KMS-11 (cell line): ENCODE data around the gene CCT3.
A peak's percentile ranks its signal among the peaks of the same experiment; 100 is the strongest.

ENCODE experiments used
- H2AFZ ChIP-seq: fragments of 200-600 bp; sonication (generic); 2 replicates; pipeline ENCODE4 v1.6.1; 2016; ENCODE audit warnings: antibody characterized with exemption, mixed run types, low read depth
- H3K27ac ChIP-seq: fragments of 200-600 bp; sonication (generic); 2 replicates; pipeline ENCODE4 v1.6.1; 2016; ENCODE audit warnings: mild to moderate bottlenecking, mixed run types
- H3K27me3 ChIP-seq: fragments of 200-600 bp; sonication (generic); 2 replicates; pipeline ENCODE4 v1.6.1; 2017; ENCODE audit warnings: mild to moderate bottlenecking, low read depth, mixed run types, moderate library complexity; ENCODE audit not compliant: insufficient read depth
- H3K36me3 ChIP-seq: fragments of 200-600 bp; sonication (generic); 2 replicates; pipeline ENCODE4 v1.6.1; 2017; ENCODE audit warnings: mild to moderate bottlenecking, mixed run types; ENCODE audit not compliant: insufficient read depth
- H3K4me1 ChIP-seq: fragments of 200-600 bp; sonication (generic); 2 replicates; pipeline ENCODE4 v1.6.1; 2016; ENCODE audit warnings: mild to moderate bottlenecking, low read depth, mixed run types; ENCODE audit not compliant: poor library complexity, severe bottlenecking
- H3K4me2 ChIP-seq: fragments of 200-600 bp; sonication (generic); 2 replicates; pipeline ENCODE4 v1.7.0; 2016; ENCODE audit warnings: mild to moderate bottlenecking, mixed run types
- H3K4me3 ChIP-seq: fragments of 200-600 bp; sonication (generic); IDR thresholded peaks from 2 replicates; pipeline ENCODE4 v1.6.1; 2017; ENCODE audit warnings: low read depth, low read length, mixed read lengths; ENCODE audit not compliant: insufficient read depth
- H3K79me2 ChIP-seq: fragments of 200-600 bp; sonication (generic); 2 replicates; pipeline ENCODE4 v1.6.1; 2016; ENCODE audit warnings: low read depth, mixed run types; ENCODE audit not compliant: insufficient read depth
- H3K9ac ChIP-seq: fragments of 200-600 bp; sonication (generic); 2 replicates; pipeline ENCODE4 v1.6.1; 2016; ENCODE audit warnings: mild to moderate bottlenecking, mixed run types
- H4K20me1 ChIP-seq: fragments of 200-600 bp; sonication (generic); 2 replicates; pipeline ENCODE4 v1.6.1; 2016; ENCODE audit warnings: mild to moderate bottlenecking, mixed run types; ENCODE audit not compliant: insufficient read depth
- CTCF ChIP-seq: fragments of 200-600 bp; sonication (generic); conservative IDR thresholded peaks from 2 replicates; pipeline ENCODE4 v1.6.1; 2017; ENCODE audit warnings: low read depth, mild to moderate bottlenecking, antibody characterized with exemption, low read length, moderate library complexity, mixed read lengths

Gene CCT3

DNA sequence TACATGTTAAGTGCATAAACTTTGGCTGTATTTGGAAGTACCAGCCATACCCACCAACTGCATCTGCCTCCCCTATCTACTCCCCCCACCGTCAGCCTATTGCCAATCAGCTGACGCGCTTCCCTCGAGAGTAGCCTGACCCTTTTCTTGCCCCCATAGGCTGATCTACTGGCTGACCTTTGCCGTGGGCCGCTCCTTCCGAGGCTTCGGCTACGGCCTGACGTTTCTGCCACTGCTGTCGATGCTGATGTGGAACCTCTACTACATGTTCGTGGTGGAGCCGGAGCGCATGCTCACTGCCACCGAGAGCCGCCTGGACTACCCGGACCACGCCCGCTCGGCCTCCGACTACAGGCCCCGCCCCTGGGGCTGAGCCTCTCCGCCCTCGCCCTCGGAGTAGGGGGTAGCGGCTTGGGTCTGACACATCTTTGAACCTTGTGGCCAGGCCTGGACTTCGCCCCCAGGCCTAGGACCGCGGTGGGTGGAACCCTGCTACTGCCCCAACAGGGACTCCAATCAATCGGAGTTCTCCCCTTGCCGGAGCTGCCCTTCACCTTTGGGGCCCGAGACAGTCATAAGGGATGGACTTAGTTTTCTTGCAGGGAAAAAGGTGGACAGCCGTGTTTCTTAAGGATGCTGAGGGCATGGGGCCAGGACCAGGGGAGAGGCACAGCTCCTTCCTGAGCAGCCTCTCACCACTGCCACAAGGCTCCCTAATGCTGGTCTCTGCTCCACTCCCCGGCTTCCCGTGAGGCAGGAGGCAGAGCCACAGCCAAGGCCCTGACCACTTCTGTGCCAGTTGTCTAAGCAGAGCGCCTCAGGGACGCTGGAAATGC, 46.6 kb downstream of the CCT3 start:
- Histone ChIP-seq H2AFZ (peak overlapping the region; percentile 64), H3K27ac (no peak overlapping the region), H3K9ac (peak overlapping the region; percentile 11; the same call in 1 of the 2 replicates)

GRCh38 chr1:156289857-156290256, 48.2 kb downstream of the CCT3 start:
- Histone ChIP-seq H3K27ac (no peak overlapping the region), H4K20me1 (no peaks in the 10 kb centered on the region), H3K79me2 (no peaks in the 10 kb centered on the region), H2AFZ (no peak overlapping the region), H3K4me2 (no peak overlapping the region), H3K4me3 (no peak overlapping the region), H3K27me3 (no peaks in the 10 kb centered on the region), H3K4me1 (peaks cover 15% of the 10 kb centered on the region), H3K36me3 (no peaks in the 10 kb centered on the region), H3K9ac (no peak overlapping the region)
- no peak for TF ChIP-seq CTCF

More for the DNA sequence above, 46.6 kb downstream of the CCT3 start:
- Histone ChIP-seq H3K79me2 (no peaks in the 10 kb centered on the region), H3K4me3 (peak overlapping the region; percentile 94), H4K20me1 (no peaks in the 10 kb centered on the region), H3K36me3 (no peaks in the 10 kb centered on the region), H3K27me3 (no peaks in the 10 kb centered on the region), H3K4me1 (peaks cover 15% of the 10 kb centered on the region), H3K4me2 (peak overlapping the region; percentile 48)
- no peak for TF ChIP-seq CTCF

- Histone ChIP-seq H4K20me1 (no peaks in the 10 kb centered on the region), H3K4me2 (no peak overlapping the region), H3K27ac (no peak overlapping the region), H2AFZ (no peak overlapping the region), H3K79me2 (peaks cover 31% of the 10 kb centered on the region), H3K27me3 (no peaks in the 10 kb centered on the region), H3K9ac (no peak overlapping the region), H3K4me3 (no peak overlapping the region), H3K4me1 (peaks cover 27% of the 10 kb centered on the region), H3K36me3 (no peaks in the 10 kb centered on the region)
- TF ChIP-seq CTCF: no peak
Observed at GRCh38 chr1:156286061-156286460, 52.0 kb downstream of the CCT3 start.

DNA sequence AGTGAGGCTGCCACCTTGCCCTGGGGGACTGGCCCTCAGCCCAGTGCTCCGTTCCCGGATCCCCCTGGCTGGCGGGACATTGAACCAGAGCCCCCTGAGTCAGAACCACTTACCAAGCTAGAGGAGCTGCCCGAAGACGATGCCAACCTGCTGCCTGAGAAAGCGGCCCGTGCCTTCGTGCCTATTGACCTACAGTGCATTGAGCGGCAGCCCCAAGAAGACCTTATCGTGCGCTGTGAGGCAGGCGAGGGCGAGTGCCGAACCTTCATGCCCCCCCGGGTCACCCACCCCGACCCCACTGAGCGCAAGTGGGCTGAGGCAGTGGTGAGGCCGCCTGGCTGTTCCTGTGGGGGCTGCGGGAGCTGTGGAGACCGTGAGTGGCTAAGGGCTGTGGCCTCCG, 52.7 kb downstream of the CCT3 start:
- no peak for TF ChIP-seq CTCF
- H3K4me1 ChIP-seq: peaks cover 27% of the 10 kb centered on the region
- peaks cover 37% of the 10 kb centered on the region for H3K79me2 ChIP-seq
- H3K4me3 ChIP-seq: no peak overlapping the region
- no peak overlapping the region for H3K27ac ChIP-seq
- H3K9ac ChIP-seq: no peak overlapping the region
- H3K4me2 ChIP-seq: no peak overlapping the region
- H4K20me1 ChIP-seq: peaks cover 6% of the 10 kb centered on the region
- no peaks in the 10 kb centered on the region for H3K27me3 ChIP-seq
- H2AFZ ChIP-seq: no peak overlapping the region
- no peaks in the 10 kb centered on the region for H3K36me3 ChIP-seq
